Upper lobe of left lung (tissue), 6 donors: Measurements from ENCODE around the gene NOL4L. TPM values are rescaled to one million over a fixed set of nuclear protein-coding genes. Genes with fewer than 3 reads are reported as not detected.

Source experiments
- ATAC-seq, 2 donors: fragments of 200-7000 bp; cut with Tn5 transposase; one replicate each; pipeline ENCODE4 v1.9.1; 2022; ENCODE audit warnings: mild to moderate bottlenecking in 2 of 2, moderate library complexity in 2 of 2; ENCODE audit not compliant: low FRiP score in 2 of 2
- DNase-seq, 2 donors: peaks; one replicate each; pipeline ENCODE4 v3.0.0-alpha.2; 2019 to 2020
- H3K27ac ChIP-seq, 4 donors: fragments of 200-600 bp; sonication (generic); one replicate each; pipeline ENCODE4 v1.5.1; 2016 to 2019
- H3K27me3 ChIP-seq, 4 donors: fragments of 200-600 bp; sonication (generic); one replicate each; pipeline ENCODE4 v1.5.1; 2017 to 2019
- H3K36me3 ChIP-seq, 4 donors: fragments of 200-600 bp; sonication (generic); one replicate each; pipeline ENCODE4 v1.5.1; 2016 to 2019
- H3K4me1 ChIP-seq, 4 donors: fragments of 200-600 bp; sonication (generic); one replicate each; pipeline ENCODE4 v1.5.1; 2018 to 2019
- H3K4me3 ChIP-seq, 4 donors: fragments of 200-600 bp; sonication (generic); one replicate each; pipeline ENCODE4 v1.5.1; 2017 to 2019; ENCODE audit warnings: mild to moderate bottlenecking in 2 of 4, moderate library complexity in 1 of 4
- H3K9me3 ChIP-seq, 4 donors: fragments of 200-600 bp; sonication (generic); one replicate each; pipeline ENCODE4 v1.5.1; 2018 to 2019
- EP300 ChIP-seq, 4 donors: sonication (generic); formaldehyde crosslinking; IDR thresholded peaks; one replicate each; pipeline ENCODE4 v1.5.1; 2017; ENCODE audit warnings: antibody characterized with exemption in 4 of 4, control low read depth in 2 of 4
- POLR2A ChIP-seq, 4 donors: fragments of 450-650 bp; IDR thresholded peaks; one replicate each; pipeline ENCODE4 v1.5.1; 2016 to 2017; ENCODE audit warnings: antibody characterized with exemption in 4 of 4, mild to moderate bottlenecking in 2 of 4
- POLR2AphosphoS5 ChIP-seq, 2 donors: sonication (generic); formaldehyde crosslinking; IDR thresholded peaks; one replicate each; pipeline ENCODE4 v1.5.1; 2017; ENCODE audit warnings: antibody characterized with exemption in 2 of 2
- WGBS, 2 donors: methylation state at CpG; one replicate each; pipeline ENCODE4 v1.1.5; 2017 to 2018; 5-methylcytosine and 5-hydroxymethylcytosine counted together
- total RNA-seq, 6 donors: library from RNA; depleted of rRNA in 4 of 6; stranded (reverse); fragments of >200 nt in 4 of 6; gene quantifications; one replicate each; pipeline versions ENCODE4 v1.1.0 to v1.2.1, GENCODE V29; 2016 to 2021
- TF ChIP-seq, protein P1 (sequence below), 6 experiments: fragments of 450-650 bp in 4 of 6; fragments of 200-600 bp in 2 of 6; sonication (generic) in 2 of 6; IDR thresholded peaks; one replicate each; pipeline ENCODE4 v1.5.1; 2016 to 2019; ENCODE audit warnings: antibody characterized with exemption in 6 of 6
- donor health status: DM: no; HTN: no; CAD: no; lungs with moderate emphysema.
- donor health status: DM: no; HTN: yes; CAD: no; lungs with severe emphysema.

The NOL4L gene
- total RNA-seq, 6 donors from 2014 or later: 13.4 to 40.2 (median 19.0) TPM

DNA sequence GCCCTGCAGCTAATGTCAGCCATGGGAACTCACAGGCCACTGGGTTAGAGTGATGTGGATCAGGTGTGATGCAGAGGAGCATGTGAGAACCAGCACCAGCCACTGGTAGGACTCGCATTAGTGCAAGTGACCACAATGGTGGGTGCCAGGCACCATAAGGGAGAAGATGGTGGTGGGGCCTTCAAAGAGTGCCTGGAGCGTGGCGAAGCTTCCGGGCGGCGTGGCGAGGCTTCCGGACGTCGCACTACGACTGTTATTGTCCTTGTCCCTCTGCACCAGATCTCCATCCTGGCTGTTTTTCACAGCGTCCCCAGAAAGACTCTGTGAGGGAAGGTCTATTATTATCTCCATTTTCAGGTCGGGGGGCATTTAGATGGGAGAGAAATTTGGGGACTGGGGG is 44.7 kb upstream of the NOL4L start:
- Histone ChIP-seq H3K27ac (no peak overlapping the region), H3K36me3 (no peaks in the 10 kb centered on the region), H3K27me3 (peaks cover 0 to 11% (median 4%) of the 10 kb centered on the region in 4 donors), H3K4me3 (no peak overlapping the region), H3K9me3 (no peaks in the 10 kb centered on the region), H3K4me1 (peaks cover 5 to 12% (median 9%) of the 10 kb centered on the region in 4 donors)
- no peak for ATAC-seq
- no peak for TF ChIP-seq POLR2AphosphoS5 (IDR thresholded peaks at IDR 0.05)
- TF ChIP-seq, protein P1, sequence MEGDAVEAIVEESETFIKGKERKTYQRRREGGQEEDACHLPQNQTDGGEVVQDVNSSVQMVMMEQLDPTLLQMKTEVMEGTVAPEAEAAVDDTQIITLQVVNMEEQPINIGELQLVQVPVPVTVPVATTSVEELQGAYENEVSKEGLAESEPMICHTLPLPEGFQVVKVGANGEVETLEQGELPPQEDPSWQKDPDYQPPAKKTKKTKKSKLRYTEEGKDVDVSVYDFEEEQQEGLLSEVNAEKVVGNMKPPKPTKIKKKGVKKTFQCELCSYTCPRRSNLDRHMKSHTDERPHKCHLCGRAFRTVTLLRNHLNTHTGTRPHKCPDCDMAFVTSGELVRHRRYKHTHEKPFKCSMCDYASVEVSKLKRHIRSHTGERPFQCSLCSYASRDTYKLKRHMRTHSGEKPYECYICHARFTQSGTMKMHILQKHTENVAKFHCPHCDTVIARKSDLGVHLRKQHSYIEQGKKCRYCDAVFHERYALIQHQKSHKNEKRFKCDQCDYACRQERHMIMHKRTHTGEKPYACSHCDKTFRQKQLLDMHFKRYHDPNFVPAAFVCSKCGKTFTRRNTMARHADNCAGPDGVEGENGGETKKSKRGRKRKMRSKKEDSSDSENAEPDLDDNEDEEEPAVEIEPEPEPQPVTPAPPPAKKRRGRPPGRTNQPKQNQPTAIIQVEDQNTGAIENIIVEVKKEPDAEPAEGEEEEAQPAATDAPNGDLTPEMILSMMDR (IDR thresholded peaks at IDR 0.05): no peak
- no peak for TF ChIP-seq POLR2A (IDR thresholded peaks at IDR 0.05)
- TF ChIP-seq EP300 (IDR thresholded peaks at IDR 0.05): no peak
- DNase-seq: no peak
- 95 to 97% methylated on average over 13 of the region's 13 CpGs for WGBS, 2 donors

DNA sequence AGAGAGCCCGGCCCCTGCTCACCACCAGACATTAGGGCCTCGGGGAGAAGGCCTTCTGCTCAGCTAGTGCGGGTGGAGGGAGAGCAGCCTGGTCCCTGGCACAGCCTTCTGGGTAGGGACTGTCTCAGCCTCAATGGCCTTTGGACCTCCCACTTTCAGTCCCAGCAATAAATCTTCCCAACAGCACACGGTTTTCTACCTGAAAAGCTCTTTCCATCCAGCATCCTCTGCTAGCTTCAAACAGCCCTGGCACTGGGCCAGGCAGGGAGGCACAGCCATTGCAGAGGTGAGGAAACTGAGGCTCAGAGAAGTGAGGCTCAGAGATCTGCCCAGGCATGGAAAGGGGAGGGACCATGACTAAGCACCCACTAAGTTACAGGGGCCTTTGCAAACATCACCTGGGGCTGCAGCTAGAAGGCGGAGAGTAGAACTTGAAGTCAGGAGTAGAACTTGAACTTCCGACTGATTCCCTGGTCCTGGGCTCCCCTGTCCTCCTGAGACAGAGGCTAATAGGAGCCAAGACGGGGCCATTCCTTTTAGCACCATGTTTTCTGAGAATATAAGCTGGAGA is 43.9 kb upstream of the NOL4L start:
- no peaks in the 10 kb centered on the region for H3K9me3 ChIP-seq
- no peak for ATAC-seq
- TF ChIP-seq, protein P1 (IDR thresholded peaks at IDR 0.05): no peak
- TF ChIP-seq EP300 (IDR thresholded peaks at IDR 0.05) (no peak), POLR2AphosphoS5 (IDR thresholded peaks at IDR 0.05) (no peak), POLR2A (IDR thresholded peaks at IDR 0.05) (no peak)
- peaks cover 0 to 11% (median 4%) of the 10 kb centered on the region in 4 donors for H3K27me3 ChIP-seq
- 65 to 85% methylated on average over 7 of the region's 7 CpGs for WGBS, 2 donors
- H3K36me3 ChIP-seq: no peaks in the 10 kb centered on the region
- no peak for DNase-seq
- no peak overlapping the region for H3K27ac ChIP-seq
- peaks cover 5 to 12% (median 9%) of the 10 kb centered on the region in 4 donors for H3K4me1 ChIP-seq
- no peak overlapping the region for H3K4me3 ChIP-seq

DNA sequence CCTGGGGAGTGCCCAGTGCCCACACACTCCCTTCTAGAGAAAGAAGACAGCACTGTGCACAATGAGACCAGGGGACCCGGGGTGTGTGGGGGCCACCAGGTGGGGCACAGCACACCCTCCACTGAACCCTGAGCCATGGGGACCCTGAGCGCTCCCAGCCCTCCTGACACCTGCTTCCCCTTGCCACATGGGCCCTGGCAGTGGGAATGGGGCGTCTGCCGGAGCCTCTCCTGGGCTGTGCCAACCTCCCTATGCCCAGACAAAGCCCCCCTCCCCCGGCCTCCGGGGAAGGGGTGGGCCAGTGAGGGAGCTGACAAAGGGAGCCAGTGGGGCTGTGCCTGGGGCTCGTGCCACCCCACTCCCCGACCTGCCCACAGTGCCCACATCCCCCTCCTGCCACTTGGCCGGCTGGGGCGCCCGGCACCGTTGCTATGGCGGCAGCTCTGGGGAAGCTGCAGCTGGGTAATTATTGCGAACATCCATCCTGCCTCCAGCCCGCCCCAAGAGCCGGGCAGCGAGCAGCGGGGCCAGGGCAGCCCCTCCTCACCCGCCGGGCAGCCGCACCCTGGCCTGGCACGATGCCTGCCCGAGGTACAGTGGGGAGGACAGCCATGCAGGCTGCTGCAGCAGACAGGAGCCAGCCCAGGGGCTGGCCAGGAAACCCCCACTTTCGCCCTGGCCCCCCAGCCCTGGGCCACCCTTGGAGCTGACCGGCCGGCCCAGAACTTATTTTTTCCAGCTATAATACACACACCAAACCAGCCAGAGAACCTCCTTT is 41.9 kb upstream of the NOL4L start:
- DNase-seq: peak in 1 of 2 donors; percentile 84
- peak in 1 of 2 donors; percentile 2 for ATAC-seq

DNA sequence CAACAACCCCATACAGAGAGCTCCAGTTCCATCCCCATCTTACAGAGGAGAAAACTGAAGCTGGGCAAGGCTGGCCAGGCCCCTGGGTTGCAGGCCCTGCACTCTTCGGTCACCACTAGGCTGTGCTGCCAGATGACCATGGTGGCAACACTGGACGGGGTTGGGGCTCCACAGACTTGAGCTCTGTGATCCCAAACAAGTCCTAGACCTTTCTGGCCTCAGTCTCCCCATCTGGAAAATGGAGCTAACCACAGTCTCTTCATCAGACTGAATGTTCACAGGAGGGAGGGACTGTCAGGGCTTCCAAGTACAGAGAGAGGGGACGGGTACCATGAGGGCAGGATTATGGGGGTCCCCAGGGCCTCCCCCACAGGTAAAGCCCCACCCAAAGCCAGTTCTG is 41.3 kb upstream of the NOL4L start:
- H3K27ac ChIP-seq: no peak overlapping the region
- peaks cover 0 to 11% (median 4%) of the 10 kb centered on the region in 4 donors for H3K27me3 ChIP-seq
- TF ChIP-seq EP300 (IDR thresholded peaks at IDR 0.05) (no peak), POLR2AphosphoS5 (IDR thresholded peaks at IDR 0.05) (no peak), POLR2A (IDR thresholded peaks at IDR 0.05) (no peak)
- TF ChIP-seq, protein P1 (IDR thresholded peaks at IDR 0.05): no peak
- H3K9me3 ChIP-seq: no peaks in the 10 kb centered on the region
- no peak overlapping the region for H3K4me3 ChIP-seq
- peaks cover 5 to 12% (median 9%) of the 10 kb centered on the region in 4 donors for H3K4me1 ChIP-seq
- ATAC-seq (no peak), DNase-seq (no peak)
- 88 to 100% methylated on average over 2 to 3 of the region's 3 CpGs for WGBS, 2 donors
- H3K36me3 ChIP-seq: no peaks in the 10 kb centered on the region

More for the DNA sequence above, 41.9 kb upstream of the NOL4L start:
- H3K4me1 ChIP-seq: peaks cover 5 to 12% (median 9%) of the 10 kb centered on the region in 4 donors
- H3K27ac ChIP-seq: no peak overlapping the region
- peaks cover 0 to 11% (median 4%) of the 10 kb centered on the region in 4 donors for H3K27me3 ChIP-seq
- no peaks in the 10 kb centered on the region for H3K36me3 ChIP-seq
- H3K9me3 ChIP-seq: no peaks in the 10 kb centered on the region
- no peak overlapping the region for H3K4me3 ChIP-seq
- WGBS, 2 donors: 10 to 26% methylated on average over 4 to 23 of the region's 26 CpGs
- no peak for TF ChIP-seq POLR2AphosphoS5 (IDR thresholded peaks at IDR 0.05)
- TF ChIP-seq, protein P1 (IDR thresholded peaks at IDR 0.05): no peak
- TF ChIP-seq EP300 (IDR thresholded peaks at IDR 0.05): no peak
- TF ChIP-seq POLR2A (IDR thresholded peaks at IDR 0.05): no peak
